HCT116 (cell line): ENCODE results near the gene SLC38A3. TPM values are rescaled to one million over a fixed set of nuclear protein-coding genes. Genes with fewer than 3 reads are reported as not detected.

Experiments
- ATAC-seq: fragments of 200-7000 bp; cut with Tn5 transposase; 2 replicates; pipeline ENCODE4 v1.9.1; 2020; ENCODE audit warnings: mild to moderate bottlenecking, moderate library complexity
- BruUV-seq: library from RNA; stranded (reverse); fragments of 400-500 nt; replicated peaks from 2 replicates; lab custom pipeline; 2021; lab: Mats Ljungman, UMichigan
- CTCF ChIA-PET: fragments of 300-600 bp; sonication (Branson Sonifier 250); formaldehyde crosslinking; loops from one replicate; lab custom pipeline; 2021; ENCODE audit warnings: antibody characterized with exemption; lab: Charles Lee
- POLR2A ChIA-PET: fragments of 300-600, 350-600 bp; sonication (Branson Sonifier 250); formaldehyde crosslinking; loops from one replicate; lab custom pipeline; 2021; ENCODE audit warnings: antibody characterized with exemption; lab: Charles Lee
- RAD21 ChIA-PET, 2 experiments: fragments of 300-600 bp; sonication (Branson Sonifier 250); formaldehyde crosslinking; loops; one replicate each; lab custom pipeline; 2023; ENCODE audit warnings: low total read pairs in 2 of 2; ENCODE audit not compliant: uncharacterized antibody in 2 of 2, unreplicated experiment in 2 of 2, low non-redundant PET in 1 of 2; lab: Charles Lee
- DNase-seq: peaks from one replicate; pipeline ENCODE4 v3.0.0-alpha.2; 2010; ENCODE audit warnings: low read depth, low spot score
- H2AFZ ChIP-seq: fragments of 200-600 bp; shearing (Covaris generic), sonication (generic); 2 replicates; pipeline ENCODE4 v1.6.1; 2017; ENCODE audit warnings: low read depth, mixed run types, mixed read lengths, antibody characterized with exemption, low read length; ENCODE audit not compliant: poor library complexity, severe bottlenecking
- H3K27ac ChIP-seq: 2 replicates; pipeline ENCODE4 v1.5.1; 2012; ENCODE audit warnings: low read depth, low read length
- H3K27me3 ChIP-seq: fragments of 200-600 bp; sonication (generic); 2 replicates; pipeline ENCODE4 v1.6.1; 2016; ENCODE audit warnings: mixed run types, low read length, mixed read lengths; ENCODE audit not compliant: insufficient read depth
- H3K36me3 ChIP-seq, 2 experiments: fragments of 200-500 bp in 1 of 2; fragments of 200-600 bp in 1 of 2; sonication (Bioruptor generic) in 1 of 2; sonication (generic) in 1 of 2; 2 replicates each; pipeline versions ENCODE4 v1.5.1 to v1.6.1; 2014 to 2016; ENCODE audit warnings: low read length in 2 of 2, inconsistent platforms in 1 of 2, mixed read lengths in 1 of 2, mixed run types in 1 of 2; ENCODE audit not compliant: insufficient read depth in 2 of 2, control insufficient read depth in 1 of 2
- H3K4me1 ChIP-seq, 2 experiments: fragments of 200-600 bp in 1 of 2; sonication (generic) in 1 of 2; 2 replicates each; pipeline versions ENCODE4 v1.5.1 to v1.6.1; 2012 to 2017; ENCODE audit warnings: low read length in 2 of 2, inconsistent platforms in 1 of 2, mild to moderate bottlenecking in 1 of 2, mixed read lengths in 1 of 2, mixed run types in 1 of 2, moderate library complexity in 1 of 2; ENCODE audit not compliant: insufficient read depth in 2 of 2, control insufficient read depth in 1 of 2
- H3K4me2 ChIP-seq: fragments of 200-600 bp; sonication (generic); 2 replicates; pipeline ENCODE4 v1.6.1; 2017; ENCODE audit warnings: mixed run types, low read length, mixed read lengths
- H3K4me3 ChIP-seq, 2 experiments: fragments of 200-600 bp in 1 of 2; sonication (generic) in 1 of 2; replicated peaks in 1 of 2; 2 replicates each; pipeline ENCODE4 v1.5.1; 2011 to 2016; ENCODE audit warnings: low read length in 2 of 2, control low read depth in 1 of 2, low read depth in 1 of 2, mild to moderate bottlenecking in 1 of 2, mixed read lengths in 1 of 2, mixed run types in 1 of 2
- H3K79me2 ChIP-seq: fragments of 200-600 bp; sonication (generic); 2 replicates; pipeline ENCODE4 v1.6.1; 2017; ENCODE audit warnings: mild to moderate bottlenecking, mixed run types, low read length, moderate library complexity, mixed read lengths; ENCODE audit not compliant: insufficient read depth
- H3K9ac ChIP-seq: fragments of 200-600 bp; sonication (generic); 2 replicates; pipeline ENCODE4 v1.6.1; 2016; ENCODE audit warnings: low read length, mixed read lengths
- H3K9me2 ChIP-seq: fragments of 200-600 bp; sonication (generic), shearing (Covaris generic); 2 replicates; pipeline ENCODE4 v1.6.1; 2017; ENCODE audit warnings: mixed run types, mild to moderate bottlenecking, moderate library complexity; ENCODE audit not compliant: insufficient read depth
- H3K9me3 ChIP-seq, 2 experiments: fragments of 200-500 bp in 1 of 2; fragments of 200-600 bp in 1 of 2; sonication (Bioruptor generic) in 1 of 2; sonication (generic) in 1 of 2; 2 replicates each; pipeline ENCODE4 v1.6.1; 2014 to 2017; ENCODE audit warnings: low read length in 2 of 2, mixed read lengths in 2 of 2, inconsistent platforms in 1 of 2, low read depth in 1 of 2, mild to moderate bottlenecking in 1 of 2, mixed run types in 1 of 2, moderate library complexity in 1 of 2; ENCODE audit not compliant: control insufficient read depth in 1 of 2, insufficient read depth in 1 of 2
- H4K20me1 ChIP-seq: fragments of 200-600 bp; sonication (generic), shearing (Covaris generic); 2 replicates; pipeline ENCODE4 v1.6.1; 2017; ENCODE audit warnings: mixed run types, mild to moderate bottlenecking, moderate library complexity; ENCODE audit not compliant: insufficient read depth
- CBX3 ChIP-seq: IDR thresholded peaks from 2 replicates; pipeline ENCODE4 v1.6.1; 2012; ENCODE audit warnings: low read depth
- ELF1 ChIP-seq: IDR thresholded peaks from 2 replicates; pipeline ENCODE4 v1.6.1; 2012; ENCODE audit warnings: low read depth, borderline replicate concordance
- EZH2phosphoT487 ChIP-seq: fragments of 200-600 bp; IDR thresholded peaks from 2 replicates; pipeline ENCODE4 v1.6.1; 2018; ENCODE audit warnings: antibody characterized with exemption, borderline replicate concordance
- RAD21 ChIP-seq: IDR thresholded peaks from 2 replicates; pipeline ENCODE4 v1.6.1; 2012; ENCODE audit warnings: low read depth, mild to moderate bottlenecking
- SIN3A ChIP-seq: IDR thresholded peaks from 2 replicates; pipeline ENCODE4 v1.6.1; 2012; ENCODE audit warnings: low read depth
- SP1 ChIP-seq: IDR thresholded peaks from 2 replicates; pipeline ENCODE4 v1.6.1; 2012; ENCODE audit warnings: low read depth
- SRF ChIP-seq: IDR thresholded peaks from 2 replicates; pipeline ENCODE4 v1.6.1; 2012; ENCODE audit warnings: low read depth
- TCF7L2 ChIP-seq: IDR thresholded peaks from 2 replicates; pipeline ENCODE4 v1.7.0; 2011; ENCODE audit warnings: borderline replicate concordance, inconsistent platforms; ENCODE audit not compliant: insufficient read depth, insufficient read length; ENCODE audit errors: extremely low read depth
- YY1 ChIP-seq: IDR thresholded peaks from 2 replicates; pipeline ENCODE4 v1.6.1; 2011; ENCODE audit warnings: low read length, low read depth, moderate library complexity, mild to moderate bottlenecking; ENCODE audit not compliant: insufficient replicate concordance; ENCODE audit errors: extremely low read depth
- intact Hi-C: fragments of 100-400 bp; cut with micrococcal nuclease; formaldehyde crosslinking; loops from 2 replicates; pipeline ENCODE4 v1.10.0; 2022
- total RNA-seq: library from RNA; stranded (reverse); gene quantifications from one replicate; pipeline ENCODE4 v1.2.1, GENCODE V29; 2021; ENCODE audit not compliant: unreplicated experiment
- TF ChIP-seq, protein P1 (sequence below): IDR thresholded peaks from 2 replicates; pipeline ENCODE4 v1.6.1; 2011; ENCODE audit warnings: mild to moderate bottlenecking, low read length, moderate library complexity; ENCODE audit not compliant: insufficient replicate concordance; ENCODE audit errors: extremely low read depth
- TF ChIP-seq, protein P2 (sequence below): IDR thresholded peaks from 2 replicates; pipeline ENCODE4 v1.6.1; 2012

The SLC38A3 gene
- total RNA-seq, 1 experiment from 2014 or later = 3.1 TPM

DNA sequence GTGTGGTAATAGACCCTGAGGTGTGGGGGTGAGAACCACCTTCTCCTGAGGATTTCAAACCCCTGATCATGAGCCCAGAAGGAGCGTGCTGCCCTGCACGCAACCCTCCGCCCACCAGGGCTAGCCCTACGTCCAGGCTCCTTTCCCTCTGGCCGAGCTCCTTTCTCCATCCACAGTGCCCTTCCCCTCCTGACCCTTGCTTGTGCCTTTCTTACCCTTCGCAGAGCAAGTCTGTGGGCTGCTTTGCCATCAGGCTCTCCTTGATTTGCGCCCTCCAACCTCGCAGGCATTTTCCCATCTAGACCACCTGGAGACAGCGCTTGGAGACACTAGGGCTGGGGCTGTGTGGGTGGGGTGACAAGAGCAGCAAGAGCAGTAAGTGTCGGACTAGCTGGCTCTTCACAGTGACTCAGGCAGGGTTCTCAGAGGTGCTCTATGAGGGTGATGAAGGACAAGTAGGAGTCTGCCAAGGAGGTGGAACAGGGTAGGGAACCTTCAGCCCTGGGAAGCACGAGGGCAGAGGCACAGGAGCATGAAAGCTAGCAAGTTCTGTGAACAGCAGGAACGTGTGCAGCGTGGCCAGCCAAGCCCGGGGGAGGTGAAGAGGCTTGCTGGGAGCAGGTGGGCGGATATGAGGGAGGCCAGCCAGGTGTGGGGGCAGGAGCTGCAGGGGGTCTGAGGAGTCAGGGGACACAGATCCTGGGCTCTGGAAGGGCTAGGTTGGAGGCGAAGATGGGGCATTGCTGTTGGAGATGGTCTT lies 2.5 kb upstream of the SLC38A3 start:
- H3K27me3 ChIP-seq = no peaks in the 10 kb centered on the region
- H2AFZ ChIP-seq = no peak overlapping the region
- intact Hi-C loops = no loop called here
- no peak overlapping the region for H3K4me2 ChIP-seq
- no peaks in the 10 kb centered on the region for H4K20me1 ChIP-seq
- H3K4me3 ChIP-seq = no peak overlapping the region
- ATAC-seq = no peak
- H3K9me3 ChIP-seq = no peaks in the 10 kb centered on the region
- ChIA-PET RAD21 (interaction anchor here in 1 of 2 experiments (0.5 kb wide), 1 partner anchor 7 kb away, joined by 7 read pairs; no protein-coding TSS in a partner anchor), POLR2A (interaction anchor here (1.7 kb wide), 1 partner anchor 23 kb away, joined by 4 read pairs; no protein-coding TSS in a partner anchor), CTCF (interaction anchor here (0.7 to 1.8 kb wide), 5 partner anchors 8 to 57 kb away, joined by 3 to 11 read pairs (median 5); no protein-coding TSS in a partner anchor)
- H3K36me3 ChIP-seq = no peaks in the 10 kb centered on the region
- H3K27ac ChIP-seq = no peak overlapping the region
- no peaks in the 10 kb centered on the region for H3K9me2 ChIP-seq
- peaks cover 10 to 41% of the 10 kb centered on the region in 2 experiments; a peak in 3 of 4 replicates for H3K4me1 ChIP-seq
- no peaks in the 10 kb centered on the region for H3K79me2 ChIP-seq
- no TSS peak for BruUV-seq
- DNase-seq = no peak
- H3K9ac ChIP-seq = no peak overlapping the region
- TF ChIP-seq CBX3 = no peak
- no peak for TF ChIP-seq SIN3A
- no peak for TF ChIP-seq ELF1

DNA sequence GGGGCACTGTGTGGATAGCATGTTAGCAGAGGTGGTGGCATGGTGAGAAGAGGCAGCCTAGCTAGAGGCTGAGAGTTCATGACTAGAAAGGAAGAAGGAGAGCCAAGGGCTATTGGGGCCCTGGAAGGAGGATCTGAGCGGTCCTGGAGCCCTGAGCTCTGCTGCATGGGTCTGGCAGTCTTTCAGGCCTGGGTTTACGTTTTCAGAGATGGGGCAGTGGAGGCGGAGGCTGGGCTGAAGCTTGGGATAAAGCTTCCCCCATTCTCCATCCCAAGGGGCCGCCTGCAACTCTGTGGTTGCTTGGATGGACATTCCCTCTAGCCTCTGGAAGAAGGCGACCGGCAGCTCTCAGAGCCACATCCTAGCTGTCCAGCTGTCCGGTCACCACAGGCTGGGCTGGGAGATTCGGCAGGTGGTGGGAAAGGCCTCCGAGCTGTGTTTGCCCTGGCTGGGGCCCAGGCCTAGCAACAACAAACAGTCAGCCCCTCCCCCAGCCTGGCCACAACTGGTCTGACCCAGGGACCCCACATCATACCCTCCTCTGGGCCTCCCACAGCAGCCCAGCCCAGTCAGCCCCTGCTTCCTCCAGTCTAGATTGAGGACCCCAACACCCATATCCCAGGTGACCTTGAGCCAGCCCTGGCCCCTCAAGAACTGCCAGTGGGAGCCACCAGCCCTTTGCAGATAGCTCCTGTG lies 1.8 kb upstream of the SLC38A3 start:
- intact Hi-C loops = no loop called here
- no peaks in the 10 kb centered on the region for H3K27me3 ChIP-seq
- no peak overlapping the region for H3K4me2 ChIP-seq
- no peaks in the 10 kb centered on the region for H3K9me2 ChIP-seq
- H3K36me3 ChIP-seq = no peaks in the 10 kb centered on the region
- BruUV-seq = no TSS peak
- H3K4me1 ChIP-seq = peaks cover 10 to 41% of the 10 kb centered on the region in 2 experiments; a peak in 3 of 4 replicates
- H3K79me2 ChIP-seq = no peaks in the 10 kb centered on the region
- no peak overlapping the region for H3K9ac ChIP-seq
- ChIA-PET CTCF (interaction anchor here (1.0 to 1.8 kb wide), 4 partner anchors 9 to 57 kb away, joined by 4 to 11 read pairs (median 6); no protein-coding TSS in a partner anchor), POLR2A (interaction anchor here (1.7 kb wide), 1 partner anchor 23 kb away, joined by 4 read pairs; no protein-coding TSS in a partner anchor), RAD21 (interaction anchor here in 1 of 2 experiments (0.5 kb wide), 1 partner anchor 8 kb away, joined by 7 read pairs; no protein-coding TSS in a partner anchor)
- H2AFZ ChIP-seq = no peak overlapping the region
- H4K20me1 ChIP-seq = no peaks in the 10 kb centered on the region
- H3K4me3 ChIP-seq = no peak overlapping the region
- H3K9me3 ChIP-seq = no peaks in the 10 kb centered on the region
- no peak for DNase-seq
- no peak for TF ChIP-seq TCF7L2
- TF ChIP-seq, protein P1, sequence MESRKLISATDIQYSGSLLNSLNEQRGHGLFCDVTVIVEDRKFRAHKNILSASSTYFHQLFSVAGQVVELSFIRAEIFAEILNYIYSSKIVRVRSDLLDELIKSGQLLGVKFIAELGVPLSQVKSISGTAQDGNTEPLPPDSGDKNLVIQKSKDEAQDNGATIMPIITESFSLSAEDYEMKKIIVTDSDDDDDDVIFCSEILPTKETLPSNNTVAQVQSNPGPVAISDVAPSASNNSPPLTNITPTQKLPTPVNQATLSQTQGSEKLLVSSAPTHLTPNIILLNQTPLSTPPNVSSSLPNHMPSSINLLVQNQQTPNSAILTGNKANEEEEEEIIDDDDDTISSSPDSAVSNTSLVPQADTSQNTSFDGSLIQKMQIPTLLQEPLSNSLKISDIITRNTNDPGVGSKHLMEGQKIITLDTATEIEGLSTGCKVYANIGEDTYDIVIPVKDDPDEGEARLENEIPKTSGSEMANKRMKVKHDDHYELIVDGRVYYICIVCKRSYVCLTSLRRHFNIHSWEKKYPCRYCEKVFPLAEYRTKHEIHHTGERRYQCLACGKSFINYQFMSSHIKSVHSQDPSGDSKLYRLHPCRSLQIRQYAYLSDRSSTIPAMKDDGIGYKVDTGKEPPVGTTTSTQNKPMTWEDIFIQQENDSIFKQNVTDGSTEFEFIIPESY = no peak
- TF ChIP-seq RAD21 = no peak
- no peak for TF ChIP-seq EZH2phosphoT487
- no peak for TF ChIP-seq SP1
- TF ChIP-seq SRF = no peak
- TF ChIP-seq YY1 = no peak
- TF ChIP-seq, protein P2, sequence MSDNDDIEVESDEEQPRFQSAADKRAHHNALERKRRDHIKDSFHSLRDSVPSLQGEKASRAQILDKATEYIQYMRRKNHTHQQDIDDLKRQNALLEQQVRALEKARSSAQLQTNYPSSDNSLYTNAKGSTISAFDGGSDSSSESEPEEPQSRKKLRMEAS = no peak
- no peak for TF ChIP-seq SIN3A
- no peak for TF ChIP-seq CBX3
- ATAC-seq = no peak
- H3K27ac ChIP-seq = no peak overlapping the region
